ENCODE data around the gene RPL22L1. TPM values are rescaled to one million over a fixed set of nuclear protein-coding genes. Genes with fewer than 3 reads are reported as not detected.

RPL22L1 gene
- total and polyA plus RNA-seq, 2 experiments from 2014 or later: 216 to 441 TPM

GRCh38 chr3:170868577-170869238, 1.3 kb downstream of the RPL22L1 start:
- Histone ChIP-seq H3K36me3 (ENCODE audit: insufficient read depth) (peaks cover 31% of the 10 kb centered on the region), H2AFZ (no peak overlapping the region), H3F3A (replicated peaks; ENCODE audit: low read depth) (peaks cover 53% of the 10 kb centered on the region), H3K79me2 (replicated peaks; ENCODE audit: insufficient read depth) (peaks cover 26% of the 10 kb centered on the region), H3K27ac (ENCODE audit: low read depth) (peak overlapping the region; percentile 95), H3K4me1 (ENCODE audit: insufficient read depth) (peaks cover 30% of the 10 kb centered on the region), H3K4me3 (peak overlapping the region; percentile 78), H3K9me2 (ENCODE audit: insufficient read depth) (no peaks in the 10 kb centered on the region), H4K20me1 (replicated peaks; ENCODE audit: insufficient read depth) (peaks cover 18% of the 10 kb centered on the region), H3K4me2 (peak overlapping the region; percentile 95), H3K27me3 (ENCODE audit: insufficient read depth) (no peaks in the 10 kb centered on the region)
- Mint-ChIP-seq H3K27me3 (ENCODE audit: insufficient read depth, low read depth, poor library complexity) (peaks cover 19% of the 10 kb centered on the region), H3K4me1 (peaks cover 25% of the 10 kb centered on the region), H3K9me3 (peaks cover 2% of the 10 kb centered on the region; the same call in 1 of the 3 replicates), H3K4me3 (peak overlapping the region; percentile 95), H3K27ac (peak overlapping the region; percentile 85), H3K36me3 (ENCODE audit: low read depth) (peaks cover 60% of the 10 kb centered on the region)
- ATAC-seq: no peak
- TF ChIP-seq CREB1 (CRISPR knock-in tag; IDR thresholded peaks at IDR 0.05; ENCODE audit: low read depth): no peak
- TF ChIP-seq EZH2phosphoT487 (IDR thresholded peaks at IDR 0.05; ENCODE audit: unreplicated experiment): no peak
- TF ChIP-seq EZH2 (IDR thresholded peaks at IDR 0.05; ENCODE audit: low read depth, unreplicated experiment): no peak
- TF ChIP-seq ZNF331 (CRISPR knock-in tag; IDR thresholded peaks at IDR 0.05; ENCODE audit: low read depth): no peak
- TF ChIP-seq POLR2AphosphoS5 (IDR thresholded peaks at IDR 0.05; ENCODE audit: low read depth): 0 out of 2 replicates have a peak, but pooled peaks have one; percentile 15
- no peak for TF ChIP-seq ZNF114 (CRISPR knock-in tag; IDR thresholded peaks at IDR 0.05)
- TF ChIP-seq NANOG (IDR thresholded peaks at IDR 0.05; ENCODE audit: borderline replicate concordance): no peak
- no peak for DNase-seq (ENCODE audit: low spot score)

- peaks cover 61% of the 10 kb centered on the region for H3K36me3 Mint-ChIP-seq (ENCODE audit: low read depth)
- DNase-seq (ENCODE audit: low spot score): no peak
- Histone ChIP-seq H3K9me2 (ENCODE audit: insufficient read depth) (no peaks in the 10 kb centered on the region), H4K20me1 (replicated peaks; ENCODE audit: insufficient read depth) (peaks cover 18% of the 10 kb centered on the region), H3K4me3 (peak overlapping the region; percentile 78), H3K36me3 (ENCODE audit: insufficient read depth) (peaks cover 31% of the 10 kb centered on the region), H3K79me2 (replicated peaks; ENCODE audit: insufficient read depth) (peaks cover 26% of the 10 kb centered on the region), H3K4me2 (peak overlapping the region; percentile 95), H3K27ac (ENCODE audit: low read depth) (peak overlapping the region; percentile 95), H2AFZ (no peak overlapping the region), H3K27me3 (ENCODE audit: insufficient read depth) (no peaks in the 10 kb centered on the region), H3K4me1 (ENCODE audit: insufficient read depth) (peaks cover 30% of the 10 kb centered on the region), H3F3A (replicated peaks; ENCODE audit: low read depth) (peaks cover 59% of the 10 kb centered on the region)
- H3K27ac Mint-ChIP-seq: peak overlapping the region; percentile 60
- peaks cover 25% of the 10 kb centered on the region for H3K4me1 Mint-ChIP-seq
- H3K27me3 Mint-ChIP-seq (ENCODE audit: insufficient read depth, low read depth, poor library complexity): peaks cover 27% of the 10 kb centered on the region
- H3K9me3 Mint-ChIP-seq: peaks cover 6% of the 10 kb centered on the region; the same call in 2 of the 3 replicates
- ATAC-seq: no peak
- H3K4me3 Mint-ChIP-seq: peak overlapping the region; percentile 58
- TF ChIP-seq EZH2phosphoT487 (IDR thresholded peaks at IDR 0.05; ENCODE audit: unreplicated experiment): no peak
- no peak for TF ChIP-seq ZNF114 (CRISPR knock-in tag; IDR thresholded peaks at IDR 0.05)
- TF ChIP-seq STAT1 (IDR thresholded peaks at IDR 0.05; ENCODE audit: unreplicated experiment): no peak
- TF ChIP-seq POLR2AphosphoS5 (IDR thresholded peaks at IDR 0.05; ENCODE audit: low read depth): no peak
- no peak for TF ChIP-seq EZH2 (IDR thresholded peaks at IDR 0.05; ENCODE audit: low read depth, unreplicated experiment)
- TF ChIP-seq CTCF (conservative IDR thresholded peaks at IDR 0.05; ENCODE audit: low read depth in 2 of 2): no peak
- TF ChIP-seq NANOG (IDR thresholded peaks at IDR 0.05; ENCODE audit: borderline replicate concordance): no peak
- TF ChIP-seq ZNF331 (CRISPR knock-in tag; IDR thresholded peaks at IDR 0.05; ENCODE audit: low read depth): no peak
- no peak for TF ChIP-seq JUNB (IDR thresholded peaks at IDR 0.05; ENCODE audit: unreplicated experiment)
- no peak for TF ChIP-seq CREB1 (CRISPR knock-in tag; IDR thresholded peaks at IDR 0.05; ENCODE audit: low read depth)
- TF ChIP-seq ETS1 (IDR thresholded peaks at IDR 0.05): no peak
Measured at GRCh38 chr3:170867143-170867937, 2.7 kb downstream of the RPL22L1 start.

All from GM23338 (cell line).